ENCODE data around the gene SLC5A5.

Gene SLC5A5

DNA sequence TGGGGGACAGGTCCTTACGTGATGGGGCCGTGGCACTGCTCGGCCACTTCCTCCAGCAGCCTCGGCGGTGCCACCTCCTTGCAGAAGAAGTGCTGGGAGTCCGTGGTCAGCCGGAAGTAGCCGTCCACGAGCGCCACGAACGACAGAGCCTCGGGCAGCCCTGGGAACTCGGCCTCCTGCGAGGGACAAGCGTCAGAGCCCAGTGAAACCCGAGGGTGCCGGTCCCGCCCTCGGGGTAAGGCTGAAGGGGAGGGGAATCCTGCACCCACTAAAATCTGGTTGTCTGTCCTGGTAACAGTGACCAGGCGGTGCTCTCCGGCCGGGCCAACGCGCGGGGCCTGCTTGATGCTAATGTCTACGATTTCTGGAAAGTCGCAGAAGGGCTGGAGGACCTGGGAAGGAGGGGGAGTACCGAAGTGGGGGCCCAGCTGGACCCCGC lies 30.4 kb upstream of the SLC5A5 start:
- no peak for DNase-seq (ENCODE audit: low read depth)
- peak overlapping the region; percentile 44 for H3K4me3 ChIP-seq (ENCODE audit: low read depth, low read length)
- no peak for TF ChIP-seq CTCF (conservative IDR thresholded peaks at IDR 0.05; ENCODE audit: low read depth, low read length)

DNA sequence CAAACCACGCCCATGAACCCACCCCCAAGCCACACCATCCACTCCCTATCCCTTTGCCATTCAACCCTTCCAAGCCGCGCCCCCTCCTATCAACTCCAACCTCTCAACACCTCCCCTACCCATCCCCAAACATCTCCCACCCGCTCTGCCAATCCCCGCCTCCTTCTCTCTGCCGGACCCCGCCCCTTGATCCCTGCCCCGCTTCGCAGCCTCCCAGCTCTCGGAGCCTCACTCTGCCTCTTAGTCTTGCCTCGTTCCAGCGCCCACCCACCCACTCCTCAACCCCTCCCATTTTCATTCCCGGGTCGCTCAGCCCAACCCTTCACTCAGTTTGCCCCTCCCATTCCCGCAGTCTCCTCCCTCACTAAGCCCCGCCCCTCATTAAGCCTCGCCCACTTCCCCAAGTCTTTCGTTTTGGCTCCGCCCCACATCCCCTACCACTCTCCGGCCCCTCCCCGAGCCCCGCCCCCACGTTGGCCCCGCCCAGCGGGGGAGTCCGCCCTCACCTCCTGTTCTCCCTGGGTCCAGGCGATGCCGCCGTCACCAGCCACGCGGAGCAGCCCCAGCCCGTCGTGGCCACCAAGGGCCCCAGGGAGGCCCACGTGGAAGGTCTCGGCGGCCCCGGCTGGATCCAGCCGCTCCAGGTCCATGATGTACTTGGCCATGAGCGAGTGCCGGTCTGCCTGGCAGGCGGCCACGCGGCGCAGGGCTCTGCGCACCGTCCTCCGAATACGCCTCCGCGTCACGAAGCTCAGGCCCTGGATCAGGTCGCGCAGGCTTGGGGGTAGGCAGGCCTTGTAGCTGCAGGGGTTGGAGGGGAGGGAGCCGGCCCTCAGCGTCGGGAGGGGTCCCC lies 29.7 kb upstream of the SLC5A5 start:
- H3K4me3 ChIP-seq (ENCODE audit: low read depth, low read length), result peak overlapping the region; percentile 54
- no peak for TF ChIP-seq CTCF (conservative IDR thresholded peaks at IDR 0.05; ENCODE audit: low read depth, low read length)
- DNase-seq (ENCODE audit: low read depth), result peak; percentile 92

DNA sequence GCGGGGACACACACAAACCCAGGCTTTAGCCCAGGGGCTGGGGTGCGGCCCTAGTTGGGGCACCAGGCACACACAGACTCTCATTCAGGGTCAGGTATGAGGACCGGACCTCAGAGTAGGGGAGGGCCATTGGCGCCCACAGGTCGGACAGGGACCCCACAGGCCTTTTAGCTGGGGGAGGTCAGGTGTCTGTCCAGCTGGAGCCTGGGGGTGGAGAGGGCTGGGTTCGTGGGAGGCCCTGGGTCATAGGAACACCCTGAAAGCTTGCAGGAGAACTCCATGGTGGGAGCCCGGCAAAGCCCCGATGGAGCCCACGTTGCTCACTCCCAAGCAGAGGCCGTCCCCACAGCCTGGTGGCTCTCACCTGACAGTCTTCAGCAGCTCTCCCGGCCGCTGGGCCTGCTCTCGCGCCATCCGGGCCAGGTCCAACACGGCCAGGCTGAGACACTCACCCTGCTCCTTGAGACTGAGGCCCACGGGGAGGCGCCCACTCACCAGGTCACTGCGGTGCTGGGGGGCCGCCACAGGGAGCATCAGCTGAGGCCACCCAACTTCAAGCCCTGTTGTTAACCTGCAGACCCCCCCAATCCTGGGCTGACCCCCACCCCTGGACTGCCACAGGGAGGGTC lies 29.0 kb upstream of the SLC5A5 start:
- TF ChIP-seq CTCF (conservative IDR thresholded peaks at IDR 0.05; ENCODE audit: low read depth, low read length), result no peak
- DNase-seq (ENCODE audit: low read depth), result no peak
- H3K4me3 ChIP-seq (ENCODE audit: low read depth, low read length), result peak overlapping the region; percentile 54

- no peak for TF ChIP-seq CTCF (conservative IDR thresholded peaks at IDR 0.05; ENCODE audit: low read depth, low read length)
- H3K4me3 ChIP-seq (ENCODE audit: low read depth, low read length), result no peak overlapping the region
- DNase-seq (ENCODE audit: low read depth), result no peak
Measured at GRCh38 chr19:17843292-17843827, 28.4 kb upstream of the SLC5A5 start.

- DNase-seq (ENCODE audit: low read depth), result no peak
- no peak for TF ChIP-seq CTCF (conservative IDR thresholded peaks at IDR 0.05; ENCODE audit: low read depth, low read length)
- H3K4me3 ChIP-seq (ENCODE audit: low read depth, low read length), result no peak overlapping the region
Measured at GRCh38 chr19:17843908-17844490, 27.7 kb upstream of the SLC5A5 start.

DNA sequence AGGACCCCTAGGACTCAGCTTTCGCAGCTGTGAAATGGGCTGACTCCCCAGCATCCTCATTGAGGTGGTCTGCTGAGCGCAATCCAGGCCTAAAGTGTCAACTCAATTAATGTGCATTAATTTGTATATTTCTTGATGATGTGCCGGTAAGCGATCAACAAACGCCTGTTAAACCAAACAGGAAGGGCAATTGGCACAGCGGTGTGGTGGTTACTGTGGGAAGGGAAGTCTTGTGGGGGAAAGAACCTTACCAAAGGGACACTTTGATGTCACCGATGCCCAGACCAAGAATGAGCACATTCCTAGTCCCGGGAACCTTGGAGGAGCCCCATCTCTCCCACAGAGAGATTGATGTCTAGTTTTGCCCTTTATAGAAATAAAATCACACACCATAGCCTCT lies 25.6 kb upstream of the SLC5A5 start:
- no peak for DNase-seq (ENCODE audit: low read depth)
- no peak overlapping the region for H3K4me3 ChIP-seq (ENCODE audit: low read depth, low read length)
- no peak for TF ChIP-seq CTCF (conservative IDR thresholded peaks at IDR 0.05; ENCODE audit: low read depth, low read length)

All from choroid plexus epithelial cell (primary cell).